B cell (primary cell): ENCODE results near the gene RBBP8NL. TPM values are rescaled to one million over a fixed set of nuclear protein-coding genes. Genes with fewer than 3 reads are reported as not detected.

Experiments
- ATAC-seq: fragments of 200-7000 bp; cut with Tn5 transposase; one replicate; pipeline ENCODE4 v1.10.0; 2021; ENCODE audit warnings: low read depth, mild to moderate bottlenecking, moderate number of reproducible peaks, moderate library complexity
- CTCF ChIA-PET: fragments of 350-600 bp; sonication (Branson Sonifier 250); formaldehyde crosslinking; loops from one replicate; lab custom pipeline; 2021; ENCODE audit warnings: antibody characterized with exemption, inconsistent platforms; lab: Charles Lee
- POLR2A ChIA-PET: fragments of 350-600 bp; sonication (Branson Sonifier 250); formaldehyde crosslinking; loops from one replicate; lab custom pipeline; 2021; ENCODE audit warnings: antibody characterized with exemption; lab: Charles Lee
- DNase-seq: peaks from one replicate; pipeline ENCODE4 v3.0.0; 2013
- H2AFZ ChIP-seq: 2 replicates; pipeline ENCODE4 v1.6.1; 2012; ENCODE audit warnings: mild to moderate bottlenecking, low read depth, low read length; ENCODE audit not compliant: insufficient read depth, poor library complexity, severe bottlenecking
- H3K27ac ChIP-seq, 2 donors: 1 replicate in 1 of 2; 2 replicates in 1 of 2; pipeline ENCODE4 v1.5.1; 2012 to 2013; ENCODE audit warnings: low read length in 2 of 2, mild to moderate bottlenecking in 2 of 2, moderate library complexity in 1 of 2
- H3K27me3 ChIP-seq, 4 experiments: fragments of 200-600 bp in 1 of 4; sonication (generic) in 1 of 4; replicated peaks in 1 of 4; 1 replicate in 2 of 4; 2 replicates in 2 of 4; pipeline versions ENCODE4 v1.6.1 to v1.7.0; 2013 to 2016; ENCODE audit warnings: low read length in 3 of 4, mild to moderate bottlenecking in 2 of 4, mixed read lengths in 1 of 4, moderate library complexity in 1 of 4; ENCODE audit not compliant: insufficient read depth in 4 of 4, control insufficient read depth in 3 of 4; ENCODE audit errors: control extremely low read depth in 1 of 4
- H3K36me3 ChIP-seq, 2 experiments: replicated peaks in 1 of 2; 1 replicate in 1 of 2; 2 replicates in 1 of 2; pipeline versions ENCODE4 v1.6.1 to v1.7.1; 2013; ENCODE audit warnings: low read length in 1 of 2; ENCODE audit not compliant: insufficient read depth in 2 of 2, control insufficient read depth in 1 of 2; ENCODE audit errors: control extremely low read depth in 1 of 2, extremely low read depth in 1 of 2
- H3K4me1 ChIP-seq, 2 donors: fragments of 200-600 bp in 1 of 2; sonication (generic) in 1 of 2; 1 replicate in 1 of 2; 2 replicates in 1 of 2; pipeline versions ENCODE4 v1.5.1 to v1.6.1; 2013 to 2017; ENCODE audit warnings: low read length in 2 of 2; ENCODE audit not compliant: control insufficient read depth in 2 of 2, insufficient read depth in 2 of 2
- H3K4me2 ChIP-seq: replicated peaks from 2 replicates; pipeline ENCODE3; 2012; ENCODE audit warnings: mild to moderate bottlenecking, low read depth, low read length; ENCODE audit not compliant: poor library complexity, severe bottlenecking
- H3K4me3 ChIP-seq, 5 experiments: fragments of 200-600 bp in 1 of 5; sonication (generic) in 1 of 5; 1 replicate in 3 of 5; 2 replicates in 2 of 5; pipeline versions ENCODE4 v1.5.1 to v1.7.0; 2011 to 2016; ENCODE audit warnings: low read length in 4 of 5, mild to moderate bottlenecking in 4 of 5, low read depth in 2 of 5, control low read depth in 1 of 5, moderate library complexity in 1 of 5; ENCODE audit not compliant: insufficient read depth in 1 of 5; ENCODE audit errors: control extremely low read depth in 1 of 5, extremely low read depth in 1 of 5
- H3K79me2 ChIP-seq: fragments of 200-600 bp; sonication (generic); one replicate; pipeline ENCODE4 v1.6.0; 2016; ENCODE audit warnings: low read length; ENCODE audit not compliant: control insufficient read depth, insufficient read depth
- H3K9ac ChIP-seq: fragments of 200-600 bp; sonication (generic); 2 replicates; pipeline ENCODE4 v1.6.1; 2017; ENCODE audit warnings: mild to moderate bottlenecking, low read length, moderate library complexity
- H3K9me3 ChIP-seq, 3 donors: one replicate each; pipeline versions ENCODE4 v1.6.1 to v1.7.1; 2013; ENCODE audit warnings: low read length in 2 of 3; ENCODE audit not compliant: control insufficient read depth in 2 of 3, insufficient read depth in 1 of 3; ENCODE audit errors: control extremely low read depth in 1 of 3
- H4K20me1 ChIP-seq: 2 replicates; pipeline ENCODE4 v1.6.0; 2012; ENCODE audit warnings: mild to moderate bottlenecking, low read length; ENCODE audit not compliant: insufficient read depth, control insufficient read depth, poor library complexity, severe bottlenecking
- H3K27ac Mint-ChIP-seq: one replicate; pipeline ENCODE4 v1.8.0; 2021; ENCODE audit warnings: mixed read lengths
- H3K27me3 Mint-ChIP-seq: one replicate; pipeline ENCODE4 v1.8.0; 2021; ENCODE audit warnings: mixed read lengths
- H3K4me1 Mint-ChIP-seq: one replicate; pipeline ENCODE4 v1.8.0; 2021; ENCODE audit warnings: mixed read lengths
- H3K4me3 Mint-ChIP-seq: one replicate; pipeline ENCODE4 v1.8.0; 2021; ENCODE audit warnings: mixed read lengths
- H3K9me3 Mint-ChIP-seq: one replicate; pipeline ENCODE4 v1.8.0; 2022; ENCODE audit warnings: mixed read lengths; ENCODE audit not compliant: insufficient read depth
- CTCF ChIP-seq: fragments of 200-600 bp; IDR thresholded peaks from one replicate; pipeline ENCODE4 v1.8.0; 2022; ENCODE audit warnings: antibody characterized with exemption, mild to moderate bottlenecking
- EZH2 ChIP-seq: IDR thresholded peaks from 2 replicates; pipeline ENCODE4 v1.6.1; 2012; ENCODE audit warnings: borderline replicate concordance, low read depth, mild to moderate bottlenecking, moderate library complexity, low read length; ENCODE audit not compliant: insufficient read depth, poor library complexity, severe bottlenecking
- WGBS: methylation state at CpG from one replicate; pipeline ENCODE4 v1.1.5; 2013; ENCODE audit warnings: missing lambda C conversion rate; ENCODE audit not compliant: insufficient coverage; 5-methylcytosine and 5-hydroxymethylcytosine counted together
- intact Hi-C: fragments of 100-400 bp; cut with micrococcal nuclease; formaldehyde crosslinking; loops from one replicate; pipeline ENCODE4 v1.10.0; 2022
- polyA plus RNA-seq: library from polyadenylated mRNA; depleted of rRNA; stranded (reverse); fragments of >200 nt; gene quantifications from 2 replicates; pipeline ENCODE4 v1.2.3, GENCODE V29; 2012
- total RNA-seq, 2 donors: library from RNA; stranded (reverse); fragments of 120-200 nt in 1 of 2; gene quantifications; 1 replicate in 1 of 2; 2 replicates in 1 of 2; pipeline versions ENCODE4 v1.2.3 to v1.2.4, GENCODE V29; 2013 to 2022

RBBP8NL gene
- total and polyA plus RNA-seq, 2 donors (not counting 1 experiment from before 2014, with no cell fraction given): not detected

- ChIA-PET POLR2A (interaction anchor here (4.2 kb wide), 1 partner anchor 30 kb away, joined by 43 read pairs; no protein-coding TSS in a partner anchor), CTCF (interaction anchor here (0.6 to 4.2 kb wide), 5 partner anchors 12 to 64 kb away, joined by 3 to 27 read pairs (median 5); no protein-coding TSS in a partner anchor)
- H3K27ac ChIP-seq: no peak overlapping the region
- ATAC-seq (no peak), DNase-seq (peak; percentile 27)
- H3K79me2 ChIP-seq: no peaks in the 10 kb centered on the region
- no peak overlapping the region for H3K4me3 ChIP-seq
- intact Hi-C loops: loop anchor here (1.0 kb wide), 1 partner anchor 67 kb away; the partner anchor contains the start of gene ADRM1
- peaks cover 25 to 34% of the 10 kb centered on the region in 2 donors for H3K4me1 ChIP-seq
- Mint-ChIP-seq H3K4me1 (peaks cover 19% of the 10 kb centered on the region), H3K9me3 (no peaks in the 10 kb centered on the region), H3K27me3 (peaks cover 6% of the 10 kb centered on the region), H3K27ac (no peak overlapping the region), H3K4me3 (peak overlapping the region; percentile 80)
- peaks cover 0 to 46% (median 12%) of the 10 kb centered on the region in 4 experiments for H3K27me3 ChIP-seq
- 9% methylated on average over 16 of the region's 28 CpGs for WGBS
- TF ChIP-seq EZH2 (no peak), CTCF (peak; percentile 31)
- H3K9me3 ChIP-seq: peaks cover 0 to 4% (median 0%) of the 10 kb centered on the region in 3 donors
- peaks cover 2% of the 10 kb centered on the region for H4K20me1 ChIP-seq
- H3K36me3 ChIP-seq: no peaks in the 10 kb centered on the region
- H3K4me2 ChIP-seq: peak overlapping the region; percentile 93
- H3K9ac ChIP-seq: no peak overlapping the region
- no peak overlapping the region for H2AFZ ChIP-seq
These were observed 58.1 kb downstream of the RBBP8NL start for GRCh38 chr20:62368976-62369814.
